Fibroblast of mammary gland (primary cell): ENCODE data around the gene DCHS2.

ENCODE experiments used
- DNase-seq: peaks from one replicate; pipeline ENCODE4 v3.0.0-alpha.2; 2010; ENCODE audit warnings: low read depth
- H3K4me3 ChIP-seq: 2 replicates; pipeline ENCODE4 v1.5.1; 2011; ENCODE audit warnings: low read depth, mild to moderate bottlenecking, low read length, moderate library complexity; ENCODE audit not compliant: control insufficient read depth
- TF ChIP-seq, protein P1 (sequence below): conservative IDR thresholded peaks from 2 replicates; pipeline ENCODE4 v1.5.1; 2011; ENCODE audit warnings: low read depth, low read length, inconsistent platforms; ENCODE audit not compliant: control insufficient read depth, insufficient read depth

Gene DCHS2

DNA sequence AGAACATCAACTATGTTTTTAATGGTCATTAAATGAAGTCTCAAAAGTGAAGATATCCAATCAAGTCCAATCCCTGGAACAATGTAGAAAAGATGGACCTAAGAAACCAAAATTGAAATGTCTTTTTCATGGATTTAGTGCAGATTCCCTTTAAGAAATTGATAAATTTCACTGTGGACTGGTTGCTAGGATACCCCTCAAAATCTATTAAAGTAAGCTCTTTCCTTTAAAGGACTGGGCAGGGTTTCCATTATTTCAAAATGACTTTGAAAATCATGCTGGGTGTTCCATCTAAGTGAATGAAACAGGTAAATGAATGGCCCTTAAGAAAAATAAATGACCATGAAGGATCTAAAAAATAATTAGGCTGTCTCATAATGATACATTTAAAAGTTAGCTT lies 30.0 kb upstream of the DCHS2 start:
- TF ChIP-seq, protein P1, sequence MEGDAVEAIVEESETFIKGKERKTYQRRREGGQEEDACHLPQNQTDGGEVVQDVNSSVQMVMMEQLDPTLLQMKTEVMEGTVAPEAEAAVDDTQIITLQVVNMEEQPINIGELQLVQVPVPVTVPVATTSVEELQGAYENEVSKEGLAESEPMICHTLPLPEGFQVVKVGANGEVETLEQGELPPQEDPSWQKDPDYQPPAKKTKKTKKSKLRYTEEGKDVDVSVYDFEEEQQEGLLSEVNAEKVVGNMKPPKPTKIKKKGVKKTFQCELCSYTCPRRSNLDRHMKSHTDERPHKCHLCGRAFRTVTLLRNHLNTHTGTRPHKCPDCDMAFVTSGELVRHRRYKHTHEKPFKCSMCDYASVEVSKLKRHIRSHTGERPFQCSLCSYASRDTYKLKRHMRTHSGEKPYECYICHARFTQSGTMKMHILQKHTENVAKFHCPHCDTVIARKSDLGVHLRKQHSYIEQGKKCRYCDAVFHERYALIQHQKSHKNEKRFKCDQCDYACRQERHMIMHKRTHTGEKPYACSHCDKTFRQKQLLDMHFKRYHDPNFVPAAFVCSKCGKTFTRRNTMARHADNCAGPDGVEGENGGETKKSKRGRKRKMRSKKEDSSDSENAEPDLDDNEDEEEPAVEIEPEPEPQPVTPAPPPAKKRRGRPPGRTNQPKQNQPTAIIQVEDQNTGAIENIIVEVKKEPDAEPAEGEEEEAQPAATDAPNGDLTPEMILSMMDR: no peak
- H3K4me3 ChIP-seq: no peak overlapping the region
- no peak for DNase-seq

DNA sequence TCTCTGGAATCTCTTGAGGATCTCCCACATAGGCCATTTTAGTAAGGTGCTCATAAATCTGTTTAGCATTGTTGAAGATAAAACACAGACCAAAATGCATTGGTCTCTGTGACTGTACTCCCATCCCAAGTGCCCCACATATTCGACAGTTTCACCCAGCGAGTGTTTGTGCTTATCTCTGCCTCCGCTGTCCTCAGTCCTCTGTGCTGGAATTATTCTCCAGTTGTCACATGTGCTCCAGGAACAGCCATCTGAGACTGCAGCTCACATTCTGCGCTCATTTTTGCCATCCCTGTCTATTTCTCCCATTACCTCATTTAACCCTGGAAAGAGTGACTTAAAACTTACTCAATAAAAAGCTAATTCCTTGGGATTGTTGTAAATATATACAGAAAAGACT lies 27.6 kb upstream of the DCHS2 start:
- H3K4me3 ChIP-seq: no peak overlapping the region
- TF ChIP-seq, protein P1: no peak
- no peak for DNase-seq

DNA sequence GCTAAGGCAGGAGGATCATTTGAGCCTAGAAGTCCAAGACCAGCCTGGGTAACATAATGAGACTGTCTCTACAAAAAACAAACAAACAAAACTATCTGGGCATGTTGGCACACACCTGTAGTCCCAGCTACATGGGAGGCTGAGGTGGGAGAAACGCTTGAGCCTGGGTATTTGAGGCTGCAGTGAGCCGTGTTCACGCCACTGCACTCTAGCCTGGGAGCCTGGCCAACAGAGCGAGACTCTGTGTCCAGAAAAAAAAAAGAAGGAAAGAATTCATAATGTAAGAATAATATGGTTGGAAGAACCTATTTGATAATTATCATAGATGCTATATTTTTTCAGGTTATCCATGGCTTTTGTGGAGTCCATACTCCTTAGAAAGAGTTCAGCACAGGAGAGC lies 26.0 kb upstream of the DCHS2 start:
- no peak overlapping the region for H3K4me3 ChIP-seq
- TF ChIP-seq, protein P1: no peak
- no peak for DNase-seq

DNA sequence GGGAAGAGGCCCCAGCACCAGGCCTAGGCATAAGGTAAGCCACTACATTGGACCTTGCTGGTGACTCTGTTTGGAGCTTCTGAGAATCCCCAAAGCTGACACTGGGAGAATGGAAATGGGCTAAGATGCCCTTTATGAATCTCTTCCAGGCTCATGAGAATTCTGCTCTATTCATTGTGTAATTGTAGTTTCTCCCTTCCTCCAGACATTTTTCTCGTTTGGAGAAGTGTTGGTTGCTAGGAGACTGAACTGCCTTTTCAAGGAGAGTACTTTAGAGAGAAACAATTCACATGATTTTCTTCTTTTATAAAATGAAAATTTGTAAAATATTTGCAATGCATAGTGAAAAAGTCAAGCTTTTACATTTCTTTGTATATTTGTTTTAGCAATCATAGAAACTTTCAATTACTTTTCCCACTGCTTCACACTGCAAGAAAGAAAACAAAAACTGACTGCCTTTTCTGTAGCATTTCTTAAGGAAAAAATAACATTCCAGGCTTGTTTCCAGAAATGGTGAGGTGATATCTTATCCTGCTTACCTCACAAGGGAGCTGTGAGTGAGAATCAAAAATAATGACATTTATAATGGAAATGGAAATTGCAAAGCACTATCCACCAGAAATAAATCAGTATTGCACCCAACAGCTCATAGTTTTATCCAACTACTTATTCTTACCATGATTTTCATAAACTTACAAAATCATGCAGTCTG lies 24.9 kb upstream of the DCHS2 start:
- no peak overlapping the region for H3K4me3 ChIP-seq
- TF ChIP-seq, protein P1: no peak
- DNase-seq: no peak

DNA sequence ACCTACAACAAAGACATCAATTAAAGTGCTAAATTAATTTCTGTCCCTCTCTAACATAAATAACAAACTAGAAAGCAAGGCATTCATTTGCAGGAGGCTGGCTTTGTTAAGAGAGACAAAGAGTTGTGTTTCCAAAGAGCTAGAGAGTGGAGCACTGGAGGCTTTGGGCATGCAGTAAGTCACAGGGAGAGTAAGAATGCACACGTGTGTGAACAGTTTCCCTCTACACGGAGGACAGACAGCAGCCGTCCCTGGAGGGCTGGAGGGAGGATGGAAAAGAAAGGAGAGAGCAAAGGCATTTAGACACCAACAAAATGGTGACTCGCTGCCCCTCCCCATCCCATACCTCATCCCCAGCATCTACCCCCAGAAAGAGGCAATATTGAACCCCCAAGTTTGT lies 20.4 kb upstream of the DCHS2 start:
- TF ChIP-seq, protein P1: no peak
- no peak overlapping the region for H3K4me3 ChIP-seq
- no peak for DNase-seq

DNA sequence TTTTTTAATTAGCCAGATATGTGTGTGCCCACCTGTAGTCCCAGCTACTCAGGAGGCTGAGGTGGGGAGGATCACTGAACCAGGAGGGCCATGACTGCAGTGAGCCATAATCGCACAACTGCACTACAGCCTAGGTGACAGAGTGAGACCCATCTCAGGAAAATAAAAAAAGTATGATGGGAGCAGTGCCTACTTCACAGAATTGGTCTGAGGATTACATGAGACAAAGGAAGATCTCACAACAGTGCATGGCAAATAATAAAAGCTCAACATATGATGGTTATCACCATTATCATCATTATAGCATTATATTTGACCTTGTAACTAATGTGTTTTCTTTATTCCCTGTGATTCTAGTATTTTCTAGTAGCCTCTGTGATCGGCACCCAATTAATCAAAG lies 19.9 kb upstream of the DCHS2 start:
- no peak for DNase-seq
- H3K4me3 ChIP-seq: no peak overlapping the region
- TF ChIP-seq, protein P1: no peak

DNA sequence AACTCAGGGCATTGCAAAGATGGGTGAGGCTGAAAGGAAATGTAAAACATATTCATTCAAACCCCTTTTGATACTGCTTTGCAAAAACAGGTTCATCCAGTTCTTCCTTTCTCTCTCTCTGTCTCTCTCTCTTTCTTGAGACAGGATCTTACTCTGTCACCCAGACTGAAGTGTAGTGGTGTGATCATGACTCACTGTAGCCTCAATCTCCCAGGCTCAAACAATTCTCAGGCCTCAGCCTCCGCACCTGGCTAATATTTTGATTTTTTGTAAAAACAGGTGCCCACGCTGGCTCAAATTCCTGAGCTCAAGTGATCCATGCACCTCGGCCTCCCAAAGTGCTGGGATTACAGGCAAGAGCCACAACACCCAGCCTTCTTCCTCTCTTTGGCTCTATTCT lies 15.6 kb upstream of the DCHS2 start:
- TF ChIP-seq, protein P1: no peak
- no peak for DNase-seq
- no peak overlapping the region for H3K4me3 ChIP-seq
